ENCODE measurements around the gene DNAH14. TPM values are rescaled to one million over a fixed set of nuclear protein-coding genes. Genes with fewer than 3 reads are reported as not detected.

The DNAH14 gene
- total and polyA plus RNA-seq, 2 donors from 2014 or later = 6.6 to 25.1 TPM

DNA sequence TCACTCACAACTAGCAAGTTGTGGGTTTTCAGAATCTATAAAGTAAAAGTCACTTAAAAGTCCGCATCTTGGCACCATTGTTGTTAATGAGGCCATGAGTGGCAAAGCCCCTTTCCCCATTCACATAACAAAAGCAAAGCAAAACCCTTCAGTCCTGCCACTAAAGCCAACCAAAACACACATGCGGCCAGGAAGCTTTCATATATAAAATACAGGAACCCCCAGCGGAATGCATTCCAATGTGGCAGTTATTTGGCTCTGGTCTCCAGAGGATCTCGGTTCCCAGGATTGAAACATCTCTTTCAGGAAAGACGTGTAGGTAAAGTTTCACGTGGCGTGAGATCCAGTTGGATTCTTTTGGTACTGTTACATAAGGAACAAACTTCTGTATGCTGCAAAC, 500.8 kb downstream of the DNAH14 start:
- H3K27me3 ChIP-seq (ENCODE audit: control insufficient read depth, insufficient read depth, low read length) = no peaks in the 10 kb centered on the region
- intact Hi-C loops (cut with DNase I) = no loop called here
- H3K9ac ChIP-seq (ENCODE audit: low read length in 3 of 3) = no peak overlapping the region
- H3K9me3 ChIP-seq (ENCODE audit: control insufficient read depth in 2 of 3, insufficient read depth in 1 of 3, low read length in 3 of 3) = no peaks in the 10 kb centered on the region
- TF ChIP-seq, protein P1, sequence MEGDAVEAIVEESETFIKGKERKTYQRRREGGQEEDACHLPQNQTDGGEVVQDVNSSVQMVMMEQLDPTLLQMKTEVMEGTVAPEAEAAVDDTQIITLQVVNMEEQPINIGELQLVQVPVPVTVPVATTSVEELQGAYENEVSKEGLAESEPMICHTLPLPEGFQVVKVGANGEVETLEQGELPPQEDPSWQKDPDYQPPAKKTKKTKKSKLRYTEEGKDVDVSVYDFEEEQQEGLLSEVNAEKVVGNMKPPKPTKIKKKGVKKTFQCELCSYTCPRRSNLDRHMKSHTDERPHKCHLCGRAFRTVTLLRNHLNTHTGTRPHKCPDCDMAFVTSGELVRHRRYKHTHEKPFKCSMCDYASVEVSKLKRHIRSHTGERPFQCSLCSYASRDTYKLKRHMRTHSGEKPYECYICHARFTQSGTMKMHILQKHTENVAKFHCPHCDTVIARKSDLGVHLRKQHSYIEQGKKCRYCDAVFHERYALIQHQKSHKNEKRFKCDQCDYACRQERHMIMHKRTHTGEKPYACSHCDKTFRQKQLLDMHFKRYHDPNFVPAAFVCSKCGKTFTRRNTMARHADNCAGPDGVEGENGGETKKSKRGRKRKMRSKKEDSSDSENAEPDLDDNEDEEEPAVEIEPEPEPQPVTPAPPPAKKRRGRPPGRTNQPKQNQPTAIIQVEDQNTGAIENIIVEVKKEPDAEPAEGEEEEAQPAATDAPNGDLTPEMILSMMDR (IDR thresholded peaks at IDR 0.05; ENCODE audit: borderline replicate concordance, extremely low read depth, insufficient read depth) = no peak
- no peak overlapping the region for H3K27ac ChIP-seq (ENCODE audit: low read depth in 2 of 2, low read length in 2 of 2)
- DNase-seq (no peak), FAIRE-seq (no peak)
- no peaks in the 10 kb centered on the region for H3K36me3 ChIP-seq (ENCODE audit: control insufficient read depth in 2 of 3, insufficient read depth in 3 of 3, low read length in 3 of 3)
- H3K4me3 ChIP-seq (ENCODE audit: low read length in 3 of 3) = no peak overlapping the region
- H3K4me1 ChIP-seq (ENCODE audit: control insufficient read depth in 2 of 3, insufficient read depth in 2 of 3, low read depth in 1 of 3, low read length in 3 of 3) = peaks cover 0 to 7% (median 3%) of the 10 kb centered on the region in 3 donors

DNA sequence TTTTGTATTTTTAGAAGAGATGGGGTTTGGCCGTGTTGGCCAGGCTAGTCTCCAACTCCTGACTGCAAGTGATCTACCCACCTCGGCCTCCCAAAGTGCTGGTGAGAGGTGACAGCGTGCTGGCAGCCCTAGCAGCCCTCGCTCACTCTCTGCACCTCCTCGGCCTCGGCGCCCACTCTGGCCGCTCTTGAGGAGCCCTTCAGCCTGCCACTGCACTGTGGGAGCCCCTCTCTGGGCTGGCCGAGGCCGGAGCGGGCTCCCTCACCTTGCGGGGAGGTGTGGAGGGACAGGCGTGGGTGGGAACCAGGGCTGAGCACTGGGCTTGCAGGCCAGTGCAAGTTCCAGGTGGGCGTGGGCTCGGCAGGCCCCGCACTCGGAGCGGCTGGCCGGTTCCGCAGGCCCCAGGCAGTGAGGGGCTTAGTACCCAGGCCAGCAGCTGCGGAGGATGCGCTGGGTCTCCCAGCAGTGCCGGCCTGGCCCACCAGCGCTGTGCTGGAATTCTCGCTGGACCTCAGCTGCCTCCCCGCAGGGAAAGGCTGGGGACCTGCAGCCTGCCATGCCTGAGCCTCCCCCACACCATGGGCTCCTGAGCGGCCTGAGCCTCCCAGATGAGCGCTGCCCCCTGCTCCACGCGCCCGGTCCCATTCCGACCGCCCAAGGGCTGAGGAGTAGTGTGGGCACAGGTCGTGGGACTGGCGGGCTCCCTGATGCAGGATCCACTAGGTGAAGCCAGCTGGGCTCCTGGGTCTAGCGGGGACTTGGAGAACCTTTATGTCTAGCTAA, 501.8 kb downstream of the DNAH14 start:
- no peak for FAIRE-seq

GRCh38 chr1:225434046-225434445, 504.6 kb downstream of the DNAH14 start:
- TF ChIP-seq, protein P1 (IDR thresholded peaks at IDR 0.05; ENCODE audit: borderline replicate concordance, extremely low read depth, insufficient read depth) = no peak
- no peaks in the 10 kb centered on the region for H3K4me1 ChIP-seq (ENCODE audit: control insufficient read depth in 2 of 3, insufficient read depth in 2 of 3, low read depth in 1 of 3, low read length in 3 of 3)
- no peak overlapping the region for H3K27ac ChIP-seq (ENCODE audit: low read depth in 2 of 2, low read length in 2 of 2)
- no peaks in the 10 kb centered on the region for H3K9me3 ChIP-seq (ENCODE audit: control insufficient read depth in 2 of 3, insufficient read depth in 1 of 3, low read length in 3 of 3)
- no peak overlapping the region for H3K4me3 ChIP-seq (ENCODE audit: low read length in 3 of 3)
- no peaks in the 10 kb centered on the region for H3K36me3 ChIP-seq (ENCODE audit: control insufficient read depth in 2 of 3, insufficient read depth in 3 of 3, low read length in 3 of 3)
- FAIRE-seq = no peak
- no peaks in the 10 kb centered on the region for H3K27me3 ChIP-seq (ENCODE audit: control insufficient read depth, insufficient read depth, low read length)
- intact Hi-C loops (cut with DNase I) = no loop called here
- no peak overlapping the region for H3K9ac ChIP-seq (ENCODE audit: low read length in 3 of 3)
- DNase-seq = no peak

More for the DNA sequence above, 501.8 kb downstream of the DNAH14 start:
- no peaks in the 10 kb centered on the region for H3K36me3 ChIP-seq (ENCODE audit: control insufficient read depth in 2 of 3, insufficient read depth in 3 of 3, low read length in 3 of 3)
- no peaks in the 10 kb centered on the region for H3K27me3 ChIP-seq (ENCODE audit: control insufficient read depth, insufficient read depth, low read length)
- no peak for DNase-seq
- no peak overlapping the region for H3K9ac ChIP-seq (ENCODE audit: low read length in 3 of 3)
- TF ChIP-seq, protein P1 (IDR thresholded peaks at IDR 0.05; ENCODE audit: borderline replicate concordance, extremely low read depth, insufficient read depth) = no peak
- peaks cover 0 to 4% (median 0%) of the 10 kb centered on the region in 3 donors for H3K4me1 ChIP-seq (ENCODE audit: control insufficient read depth in 2 of 3, insufficient read depth in 2 of 3, low read depth in 1 of 3, low read length in 3 of 3)
- no peaks in the 10 kb centered on the region for H3K9me3 ChIP-seq (ENCODE audit: control insufficient read depth in 2 of 3, insufficient read depth in 1 of 3, low read length in 3 of 3)
- intact Hi-C loops (cut with DNase I) = no loop called here
- no peak overlapping the region for H3K4me3 ChIP-seq (ENCODE audit: low read length in 3 of 3)
- H3K27ac ChIP-seq (ENCODE audit: low read depth in 2 of 2, low read length in 2 of 2) = no peak overlapping the region
